NCI-H345 (cell line): ENCODE results near the gene DGCR2.
"Not testable (repeated sequence)": the region's sequence is repeated elsewhere in the genome, so short reads cannot be mapped to it uniquely, and the experiment has no call there.

Experiments used
- DNase-seq: peaks from one replicate; lab custom pipeline; 2025; lab: John Stamatoyannopoulos, UW

DGCR2 gene

GRCh38 chr22:19084126-19084525, 38.1 kb downstream of the DGCR2 start:
- DNase-seq, result not testable (repeated sequence)

DNA sequence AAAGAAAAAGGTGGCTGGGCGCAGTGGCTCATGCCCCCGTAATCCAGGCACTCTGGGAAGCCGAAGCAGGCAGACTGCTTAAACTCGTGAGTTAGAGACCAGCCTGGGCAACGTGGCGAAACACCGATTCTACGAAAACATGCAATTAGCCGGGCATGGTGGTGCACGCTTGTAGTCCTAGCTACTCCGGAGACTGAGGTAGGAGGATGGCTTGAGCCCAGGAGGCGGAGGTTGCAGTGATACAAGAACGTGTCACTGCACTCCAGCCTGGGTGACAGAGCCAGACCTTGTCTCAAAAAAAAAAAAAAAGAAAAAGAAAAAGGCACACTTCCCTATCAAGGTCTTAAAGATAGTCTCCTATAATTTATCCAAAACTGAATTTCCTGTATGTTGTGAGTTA, 39.4 kb downstream of the DGCR2 start:
- DNase-seq, result no peak

GRCh38 chr22:19082101-19082500, 40.1 kb downstream of the DGCR2 start:
- DNase-seq, result no peak

DNA sequence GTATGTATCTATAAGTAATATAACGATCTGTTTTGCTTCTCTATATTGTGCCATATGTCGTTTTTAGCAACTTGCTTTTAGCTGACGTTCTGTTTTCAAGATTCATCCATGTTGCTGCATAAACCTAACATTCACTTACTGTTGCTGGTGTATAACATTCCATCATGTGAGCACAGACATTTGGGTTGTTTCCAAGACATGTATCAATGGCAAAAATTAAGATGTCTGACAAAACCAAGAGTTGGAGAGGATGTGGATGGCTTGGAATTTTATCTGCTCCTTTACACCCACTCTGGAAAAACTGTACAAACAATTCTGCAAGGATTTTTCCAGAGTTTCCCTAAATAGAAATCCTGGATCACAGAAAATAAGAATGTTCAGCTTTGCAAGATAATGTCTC, 40.9 kb downstream of the DGCR2 start:
- no peak for DNase-seq

DNA sequence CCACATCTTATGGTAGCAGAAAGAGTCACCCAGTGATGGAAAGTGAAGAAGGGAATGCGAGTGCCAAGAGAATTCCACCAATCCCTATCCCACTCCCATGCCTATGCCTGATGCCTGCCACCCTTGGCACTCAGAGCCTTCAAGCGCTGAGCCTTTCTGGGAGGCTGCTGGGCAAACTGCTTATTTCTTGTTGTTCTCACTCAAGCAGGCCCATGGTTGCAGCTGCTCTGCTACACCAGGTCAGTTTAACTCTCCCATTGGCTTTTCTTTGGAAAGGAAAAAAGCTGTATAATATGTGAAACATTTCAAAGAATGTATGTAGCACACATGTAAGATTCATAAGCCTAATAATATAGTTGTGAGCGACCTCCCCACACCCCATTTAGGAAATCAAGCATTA, 41.4 kb downstream of the DGCR2 start:
- DNase-seq, result no peak

- DNase-seq, result no peak
Measured at GRCh38 chr22:19079691-19080090, 42.5 kb downstream of the DGCR2 start.

DNA sequence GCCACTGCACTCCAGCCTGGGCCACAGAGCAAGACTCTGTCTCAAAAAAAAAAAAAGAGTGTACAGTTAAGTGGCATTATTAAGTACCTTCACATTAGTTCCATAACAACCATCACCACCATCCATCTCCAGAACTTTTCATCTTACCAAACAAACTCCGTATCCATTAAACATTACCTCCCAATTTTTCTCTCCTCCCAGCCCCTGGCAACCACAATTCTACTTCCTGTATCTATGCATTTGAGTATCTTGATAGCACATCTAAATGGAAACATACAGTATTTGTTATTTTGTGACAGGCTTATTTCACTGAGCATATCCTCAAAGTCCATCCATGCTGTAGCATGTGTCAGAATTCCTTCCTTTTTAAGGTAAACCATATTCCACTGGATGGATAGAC, 46.8 kb downstream of the DGCR2 start:
- no peak for DNase-seq

- DNase-seq, result not testable (repeated sequence)
Measured at GRCh38 chr22:19072853-19073252, 49.4 kb downstream of the DGCR2 start.

DNA sequence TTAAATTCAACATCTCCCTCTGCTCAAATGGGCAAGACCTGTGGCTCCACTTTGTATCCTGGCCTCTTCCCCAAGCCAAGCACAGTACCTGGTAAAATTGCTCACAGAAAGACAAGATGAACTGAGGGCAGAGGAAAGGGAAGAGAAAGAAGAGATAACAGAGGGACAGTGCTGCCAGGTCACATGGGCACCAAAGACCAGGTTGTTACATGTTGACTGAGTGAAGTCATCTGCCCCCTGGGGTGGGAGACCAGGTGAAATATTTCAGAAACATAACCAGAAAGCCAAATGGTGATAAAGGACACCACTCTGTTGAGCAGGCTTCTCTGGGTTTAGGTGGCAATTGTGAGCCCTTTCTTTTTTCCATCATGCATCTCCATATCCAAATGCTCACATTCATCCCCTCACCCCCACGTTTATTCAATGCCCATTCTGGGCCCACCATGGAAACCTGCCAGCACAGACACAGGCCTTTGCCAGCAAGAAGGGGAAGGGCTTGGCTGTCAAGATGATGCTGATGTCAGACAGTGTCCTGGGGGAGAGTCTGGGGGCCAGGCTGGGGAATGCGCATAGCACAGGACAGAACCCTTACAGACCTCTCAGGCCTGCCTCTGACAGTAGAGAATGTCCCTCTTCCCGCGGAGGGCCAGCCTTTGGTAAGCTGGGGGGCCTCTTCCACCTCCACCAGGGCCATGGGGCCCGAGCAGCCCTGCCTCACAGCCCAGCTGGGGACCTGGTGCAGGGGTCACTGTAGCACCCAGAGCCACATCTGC, 51.6 kb downstream of the DGCR2 start:
- DNase-seq, result no peak

DNA sequence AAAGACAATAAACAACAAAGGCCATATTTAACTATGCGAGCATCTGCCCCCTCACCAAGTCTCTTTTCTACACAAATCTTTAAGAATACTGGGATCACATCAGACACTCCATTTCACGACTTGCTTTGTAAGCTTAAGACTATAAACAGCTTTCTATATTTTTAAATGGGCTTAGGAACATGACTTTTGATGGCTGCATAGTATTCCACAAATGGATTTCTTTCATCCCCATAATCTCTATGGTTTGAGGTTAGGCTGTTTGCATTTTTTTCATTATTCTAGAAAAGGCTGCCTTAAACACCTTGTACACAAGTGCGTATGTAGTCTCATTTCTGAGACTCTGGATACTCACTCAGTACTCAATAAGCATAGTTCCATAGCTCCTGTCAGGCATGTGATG, 52.8 kb downstream of the DGCR2 start:
- DNase-seq, result no peak

DNA sequence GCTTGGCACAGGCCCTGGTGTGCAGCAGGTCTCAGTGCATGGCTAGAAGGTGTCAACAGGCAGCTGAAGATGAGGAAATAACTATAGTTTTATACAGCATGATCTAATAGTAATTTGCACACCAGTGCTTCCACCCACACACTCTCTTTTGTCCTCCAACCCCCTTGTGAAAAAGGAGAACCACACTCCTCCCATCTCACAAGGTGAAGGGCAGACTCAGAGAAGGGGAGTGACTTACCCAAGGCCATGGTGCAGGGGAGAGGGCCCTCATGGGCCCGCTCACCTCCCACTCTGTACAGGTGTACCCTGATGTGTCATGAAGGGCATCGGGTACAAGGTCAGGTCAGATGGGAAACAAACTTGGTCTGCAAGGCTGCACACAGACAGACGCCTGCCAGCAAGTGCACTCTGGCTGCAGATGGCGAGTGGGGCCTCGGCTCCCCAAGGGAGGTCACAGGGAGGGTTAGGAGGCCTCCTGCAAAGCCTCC, 53.4 kb downstream of the DGCR2 start:
- DNase-seq, result no peak

- no peak for DNase-seq
Measured at GRCh38 chr22:19067696-19068348, 54.4 kb downstream of the DGCR2 start.

DNA sequence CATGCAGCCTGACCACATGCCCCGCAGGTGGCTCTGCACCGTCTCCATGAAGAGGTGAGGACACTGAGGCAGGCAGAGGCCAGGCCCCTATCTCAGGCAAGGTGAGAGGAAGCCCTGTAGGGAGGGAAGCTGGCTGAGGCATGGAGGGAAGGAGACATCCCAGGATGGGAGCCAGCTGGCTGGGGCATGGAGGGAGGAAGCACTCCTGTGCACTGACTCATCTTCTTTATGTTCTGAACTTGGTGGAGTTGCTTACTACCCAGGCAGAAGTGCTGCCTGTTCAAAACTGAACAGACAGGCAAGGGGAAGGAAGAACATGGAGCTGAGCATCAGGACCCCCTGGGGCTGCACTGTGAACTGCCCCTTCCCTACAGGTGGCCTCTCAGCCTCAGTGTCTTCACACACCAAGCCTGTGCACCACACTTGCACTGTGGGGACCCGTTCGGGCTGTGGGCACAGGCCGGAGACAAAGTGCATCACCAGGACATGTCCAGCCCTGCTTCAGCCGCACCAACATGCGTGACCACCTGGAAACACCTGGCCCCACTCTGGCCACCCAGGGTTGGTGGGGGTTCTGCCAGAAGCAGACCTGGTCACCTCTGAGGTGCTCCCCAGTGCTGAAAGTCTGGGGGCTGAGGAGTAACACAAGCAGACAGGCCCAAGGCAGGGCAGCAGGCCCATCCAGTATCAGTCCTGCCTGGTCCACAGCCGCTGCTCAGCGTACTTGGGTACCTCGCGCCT, 55.5 kb downstream of the DGCR2 start:
- no peak for DNase-seq

GRCh38 chr22:19065929-19066328, 56.3 kb downstream of the DGCR2 start:
- no peak for DNase-seq

GRCh38 chr22:19065298-19065859, 56.8 kb downstream of the DGCR2 start:
- no peak for DNase-seq

- no peak for DNase-seq
Measured at GRCh38 chr22:19064354-19065054, 57.7 kb downstream of the DGCR2 start.

DNA sequence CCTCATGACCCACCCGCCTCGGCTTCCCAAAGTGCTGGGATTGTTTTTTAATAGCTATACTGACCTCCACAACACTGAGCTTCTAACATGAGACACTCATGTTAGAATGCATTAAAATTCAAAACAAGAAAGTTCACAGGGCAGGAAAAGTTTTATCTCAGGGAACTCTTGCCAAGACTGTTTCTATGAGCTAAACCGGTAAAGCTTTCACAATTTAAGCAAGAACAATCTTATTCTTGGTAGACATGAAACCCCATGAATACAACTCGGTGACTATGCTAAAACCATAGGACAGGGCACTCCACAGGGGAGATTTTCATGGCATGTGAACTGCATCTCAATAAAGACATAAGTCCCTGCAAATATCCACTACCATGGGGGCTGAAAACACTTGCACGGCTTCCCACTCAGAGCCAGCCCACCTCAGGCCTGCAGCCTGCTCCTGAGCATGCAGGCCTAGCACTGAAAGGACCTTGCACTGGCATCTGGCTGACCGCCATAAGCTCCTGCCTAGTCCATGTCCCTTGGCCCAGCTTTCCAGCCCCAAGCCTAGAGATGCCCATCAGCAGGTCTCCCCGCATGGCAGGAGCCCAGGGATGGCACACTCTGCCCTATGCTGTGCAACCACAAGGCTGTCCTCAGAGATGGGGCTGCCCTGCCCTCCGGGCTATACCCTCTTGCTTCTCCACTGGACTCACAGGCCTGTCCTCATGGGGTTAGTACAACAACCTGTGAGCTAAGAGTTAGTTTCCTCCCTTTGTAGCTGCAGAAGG, 58.4 kb downstream of the DGCR2 start:
- DNase-seq, result no peak

DNA sequence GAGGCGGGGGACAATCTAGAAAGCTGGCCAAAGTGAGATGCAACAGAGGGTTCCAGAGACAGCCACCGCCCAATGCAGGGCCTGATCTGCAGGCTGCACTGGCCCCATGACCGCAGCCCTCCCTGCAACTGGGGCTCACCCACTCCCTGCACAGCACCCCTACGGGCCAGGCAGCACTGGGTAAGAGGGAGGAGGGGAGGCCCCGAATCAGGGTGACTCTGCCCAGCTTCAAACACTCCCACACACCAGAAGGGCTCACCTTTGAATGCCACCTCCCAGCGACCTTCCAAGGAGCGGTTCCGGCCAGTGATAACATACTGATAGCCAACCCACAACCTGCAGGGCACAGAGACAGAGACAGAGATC, 59.3 kb downstream of the DGCR2 start:
- no peak for DNase-seq

- DNase-seq, result no peak
Measured at GRCh38 chr22:19062139-19062942, 59.9 kb downstream of the DGCR2 start.

DNA sequence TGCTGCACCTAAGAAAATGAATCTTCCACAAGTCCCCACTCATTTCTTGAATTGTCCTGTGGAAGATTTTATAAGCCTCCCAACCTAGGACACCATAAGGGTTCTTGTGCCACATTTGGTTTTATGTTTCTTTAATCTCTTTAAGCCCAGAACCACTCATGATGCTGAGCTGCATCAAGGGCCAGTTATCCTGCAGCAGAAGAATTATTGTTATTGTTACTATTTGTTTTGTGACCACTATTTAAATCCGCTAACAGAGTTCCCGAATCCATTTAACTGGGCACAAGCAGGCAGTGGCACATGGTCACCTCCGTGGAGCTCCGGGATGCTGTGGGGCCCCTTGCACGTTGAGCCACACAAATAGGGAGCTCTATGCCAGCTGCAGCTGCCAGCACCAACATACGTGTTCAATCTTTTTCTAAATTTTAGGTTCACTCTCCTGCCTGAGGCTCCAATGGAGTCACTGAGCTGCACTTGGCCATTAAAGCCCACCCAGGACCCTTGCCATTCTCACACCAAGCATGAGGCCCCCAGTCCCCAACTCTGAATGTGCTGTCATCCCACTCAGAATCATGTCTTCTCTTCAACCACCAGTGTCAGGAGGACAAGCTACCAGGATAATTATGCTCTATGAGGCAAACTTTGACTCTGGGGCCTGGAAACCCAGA, 60.6 kb downstream of the DGCR2 start:
- no peak for DNase-seq
